Esophagus squamous epithelium (tissue), 5 donors: ENCODE results near the gene RGCC. TPM values are rescaled to one million over a fixed set of nuclear protein-coding genes. Genes with fewer than 3 reads are reported as not detected.
A peak's percentile ranks its signal among the peaks of the same experiment; 100 is the strongest.
"Not testable (repeated sequence)": the region's sequence is repeated elsewhere in the genome, so short reads cannot be mapped to it uniquely, and the experiment has no call there.

Experiments
- DNase-seq: peaks from one replicate; lab custom pipeline; 2025; lab: John Stamatoyannopoulos, UW
- H3K27ac ChIP-seq, 4 donors: fragments of 200-600 bp; sonication (generic); one replicate each; pipeline ENCODE4 v1.5.1; 2016 to 2019; ENCODE audit warnings: mild to moderate bottlenecking in 1 of 4
- H3K27me3 ChIP-seq, 4 donors: fragments of 200-600 bp; sonication (generic); 1 replicate in 3 of 4; 2 replicates in 1 of 4; pipeline versions ENCODE4 v1.5.1 to v1.6.0; 2017 to 2021; ENCODE audit warnings: antibody characterized with exemption in 1 of 4
- H3K36me3 ChIP-seq, 3 donors: fragments of 200-600 bp; sonication (generic); one replicate each; pipeline ENCODE4 v1.5.1; 2016 to 2019
- H3K4me1 ChIP-seq, 3 donors: fragments of 200-600 bp; sonication (generic); one replicate each; pipeline ENCODE4 v1.5.1; 2017 to 2019
- H3K4me3 ChIP-seq, 4 donors: fragments of 200-600 bp; sonication (generic); 1 replicate in 3 of 4; 2 replicates in 1 of 4; pipeline ENCODE4 v1.5.1; 2016 to 2019; ENCODE audit warnings: mild to moderate bottlenecking in 2 of 4, moderate library complexity in 1 of 4
- H3K9me3 ChIP-seq, 3 donors: fragments of 200-600 bp; sonication (generic); one replicate each; pipeline ENCODE4 v1.5.1; 2016 to 2019
- POLR2A ChIP-seq, 4 donors: fragments of 450-650 bp; IDR thresholded peaks; one replicate each; pipeline ENCODE4 v1.6.1; 2017; ENCODE audit warnings: antibody characterized with exemption in 4 of 4, mild to moderate bottlenecking in 4 of 4, moderate library complexity in 3 of 4
- WGBS, 2 donors: methylation state at CpG; one replicate each; pipeline ENCODE4 v1.1.5; 2018; 5-methylcytosine and 5-hydroxymethylcytosine counted together
- intact Hi-C: fragments of 100-400 bp; cut with DNase I; formaldehyde crosslinking; loops from one replicate; pipeline ENCODE4 v1.15.0; 2022
- total RNA-seq, 4 donors: library from RNA; depleted of rRNA; stranded (reverse); fragments of >200 nt; gene quantifications; one replicate each; pipeline ENCODE4 v1.1.0, GENCODE V29; 2016
- TF ChIP-seq, protein P1 (sequence below), 6 experiments: fragments of 450-650 bp in 4 of 6; fragments of 200-600 bp in 2 of 6; sonication (generic) in 2 of 6; IDR thresholded peaks; one replicate each; pipeline ENCODE4 v1.5.1; 2016 to 2019; ENCODE audit warnings: antibody characterized with exemption in 6 of 6, mild to moderate bottlenecking in 4 of 6, moderate library complexity in 4 of 6
- donor health status: DM: yes; HTN: yes; CAD: no.

The RGCC gene
- total RNA-seq, 4 donors from 2014 or later: 8.5 to 39.7 (median 16.7) TPM

GRCh38 chr13:41427666-41428065 lies 29.7 kb upstream of the RGCC start:
- peak overlapping the region in 2 of 4 donors; percentile 14 to 37 for H3K4me3 ChIP-seq
- H3K27me3 ChIP-seq: peaks cover 0 to 22% (median 0%) of the 10 kb centered on the region in 4 donors

DNA sequence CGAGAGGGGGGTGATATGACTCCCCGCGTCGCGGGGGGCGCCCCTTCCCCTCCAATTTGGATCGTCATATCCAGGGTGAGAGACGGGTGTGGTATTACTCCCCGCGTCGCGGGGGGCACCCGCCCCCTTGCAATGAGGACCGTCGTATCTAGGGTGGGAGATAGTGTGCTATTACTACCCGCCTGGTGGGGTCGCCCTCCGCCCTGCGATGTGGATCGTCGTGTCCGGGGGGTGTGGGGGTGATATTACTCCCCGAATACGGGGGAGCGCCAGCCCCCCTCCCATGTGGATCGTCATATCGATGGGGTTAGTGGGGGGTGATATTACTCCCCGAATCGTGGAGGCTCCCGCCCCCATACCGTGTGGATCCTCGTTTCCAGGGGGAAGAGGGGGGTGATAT lies 29.2 kb upstream of the RGCC start:
- Histone ChIP-seq H3K27me3 (peaks cover 0 to 22% (median 0%) of the 10 kb centered on the region in 4 donors), H3K27ac (no peak overlapping the region), H3K4me1 (peaks cover 6 to 13% (median 6%) of the 10 kb centered on the region in 3 donors), H3K36me3 (no peaks in the 10 kb centered on the region), H3K9me3 (no peaks in the 10 kb centered on the region), H3K4me3 (peak overlapping the region in 2 of 4 donors; percentile 14 to 37)
- 27 to 52% methylated on average over 6 to 11 of the region's 32 CpGs for WGBS, 2 donors
- intact Hi-C loops: no loop called here
- TF ChIP-seq, protein P1, sequence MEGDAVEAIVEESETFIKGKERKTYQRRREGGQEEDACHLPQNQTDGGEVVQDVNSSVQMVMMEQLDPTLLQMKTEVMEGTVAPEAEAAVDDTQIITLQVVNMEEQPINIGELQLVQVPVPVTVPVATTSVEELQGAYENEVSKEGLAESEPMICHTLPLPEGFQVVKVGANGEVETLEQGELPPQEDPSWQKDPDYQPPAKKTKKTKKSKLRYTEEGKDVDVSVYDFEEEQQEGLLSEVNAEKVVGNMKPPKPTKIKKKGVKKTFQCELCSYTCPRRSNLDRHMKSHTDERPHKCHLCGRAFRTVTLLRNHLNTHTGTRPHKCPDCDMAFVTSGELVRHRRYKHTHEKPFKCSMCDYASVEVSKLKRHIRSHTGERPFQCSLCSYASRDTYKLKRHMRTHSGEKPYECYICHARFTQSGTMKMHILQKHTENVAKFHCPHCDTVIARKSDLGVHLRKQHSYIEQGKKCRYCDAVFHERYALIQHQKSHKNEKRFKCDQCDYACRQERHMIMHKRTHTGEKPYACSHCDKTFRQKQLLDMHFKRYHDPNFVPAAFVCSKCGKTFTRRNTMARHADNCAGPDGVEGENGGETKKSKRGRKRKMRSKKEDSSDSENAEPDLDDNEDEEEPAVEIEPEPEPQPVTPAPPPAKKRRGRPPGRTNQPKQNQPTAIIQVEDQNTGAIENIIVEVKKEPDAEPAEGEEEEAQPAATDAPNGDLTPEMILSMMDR (IDR thresholded peaks at IDR 0.05): peak in 4 of 6 experiments; percentile 5 to 26 (median 12)
- no peak for TF ChIP-seq POLR2A (IDR thresholded peaks at IDR 0.05)
- DNase-seq: no peak

More at GRCh38 chr13:41427666-41428065, 29.7 kb upstream of the RGCC start:
- intact Hi-C loops: no loop called here
- Histone ChIP-seq H3K9me3 (no peaks in the 10 kb centered on the region), H3K27ac (no peak overlapping the region), H3K36me3 (no peaks in the 10 kb centered on the region), H3K4me1 (peaks cover 6 to 13% (median 6%) of the 10 kb centered on the region in 3 donors)
- whole genome bisulfite sequencing, 2 donors: 34 to 54% methylated on average over 9 to 11 of the region's 17 CpGs
- TF ChIP-seq, protein P1 (IDR thresholded peaks at IDR 0.05): no peak
- TF ChIP-seq POLR2A (IDR thresholded peaks at IDR 0.05): no peak
- no peak for DNase-seq

- intact Hi-C loops, H3K27me3 ChIP-seq, H3K4me3 ChIP-seq, H3K4me1 ChIP-seq, DNase-seq, H3K36me3 ChIP-seq, H3K9me3 ChIP-seq, H3K27ac ChIP-seq: not testable (repeated sequence)
- WGBS, 2 donors: 75% methylated on average over 5 of the region's 6 CpGs; no CpG with 5 or more reads in 1 of the 2 donors
Measured at GRCh38 chr13:41434030-41434429, 23.3 kb upstream of the RGCC start.

DNA sequence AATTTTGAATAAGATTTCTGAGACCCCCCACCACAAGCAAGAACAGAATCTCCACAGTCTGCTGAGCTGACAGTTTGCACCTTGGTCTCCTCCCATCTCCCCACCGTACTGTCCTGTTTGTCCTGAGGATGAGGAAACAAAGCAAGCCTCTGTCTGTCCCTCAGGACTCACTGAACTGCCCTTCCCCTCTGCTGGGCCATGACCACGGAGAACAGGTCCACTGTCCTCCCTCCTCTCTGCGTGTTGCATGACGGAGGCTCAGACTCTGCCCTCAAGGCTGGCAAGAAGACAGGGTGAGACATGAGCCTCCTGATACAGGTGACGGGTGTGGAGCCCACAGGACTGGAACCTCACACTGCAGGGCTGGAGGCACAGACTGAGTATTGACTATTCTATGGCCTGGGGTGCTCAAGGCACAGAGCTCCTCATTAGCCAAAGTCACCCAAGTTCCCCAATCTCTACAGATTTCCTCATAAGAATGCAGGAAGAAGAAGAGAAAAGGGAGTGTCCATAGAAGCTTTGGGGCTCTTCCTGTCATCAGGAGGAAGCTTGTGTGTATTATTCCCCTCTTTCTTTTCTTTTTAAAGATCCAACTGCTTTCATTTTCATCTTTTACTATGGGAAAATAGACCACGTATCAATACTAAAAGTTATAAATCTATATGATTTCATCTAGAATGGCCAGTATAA lies 22.4 kb upstream of the RGCC start:
- no peaks in the 10 kb centered on the region for H3K9me3 ChIP-seq
- no peak for DNase-seq
- H3K4me1 ChIP-seq: no peaks in the 10 kb centered on the region
- H3K27me3 ChIP-seq: no peaks in the 10 kb centered on the region
- intact Hi-C loops: no loop called here
- no peak for TF ChIP-seq POLR2A (IDR thresholded peaks at IDR 0.05)
- TF ChIP-seq, protein P1 (IDR thresholded peaks at IDR 0.05): no peak
- WGBS, 2 donors: 77 to 80% methylated on average over 2 to 4 of the region's 6 CpGs
- H3K4me3 ChIP-seq: no peak overlapping the region
- no peaks in the 10 kb centered on the region for H3K36me3 ChIP-seq
- no peak overlapping the region for H3K27ac ChIP-seq

- 76 to 87% methylated on average over 5 of the region's 5 CpGs for WGBS, 2 donors
- TF ChIP-seq POLR2A (IDR thresholded peaks at IDR 0.05): no peak
- TF ChIP-seq, protein P1 (IDR thresholded peaks at IDR 0.05): no peak
Measured at GRCh38 chr13:41443969-41444368, 13.4 kb upstream of the RGCC start.

More at GRCh38 chr13:41443969-41444368, 13.4 kb upstream of the RGCC start:
- H3K9me3 ChIP-seq: no peaks in the 10 kb centered on the region
- H3K4me1 ChIP-seq: no peaks in the 10 kb centered on the region
- H3K36me3 ChIP-seq: no peaks in the 10 kb centered on the region
- no peak for DNase-seq
- no peak overlapping the region for H3K27ac ChIP-seq
- no peaks in the 10 kb centered on the region for H3K27me3 ChIP-seq
- no peak overlapping the region for H3K4me3 ChIP-seq
- intact Hi-C loops: no loop called here
